WTC11 (cell line): Measurements from ENCODE around the gene TRPM2. TPM values are rescaled to one million over a fixed set of nuclear protein-coding genes. Genes with fewer than 3 reads are reported as not detected.

Experiments used
- ATAC-seq: fragments of 200-7000 bp; cut with Tn5 transposase; 2 replicates; pipeline ENCODE4 v1.10.0; 2021; ENCODE audit warnings: mild to moderate bottlenecking, moderate library complexity
- CTCF ChIA-PET: fragments of 300-600 bp; sonication (Branson Sonifier 250); formaldehyde crosslinking; loops from one replicate; lab custom pipeline; 2021; ENCODE audit warnings: antibody characterized with exemption; lab: Charles Lee
- POLR2A ChIA-PET: fragments of 350-600 bp; sonication (Branson Sonifier 250); formaldehyde crosslinking; loops from one replicate; lab custom pipeline; 2021; ENCODE audit warnings: antibody characterized with exemption; lab: Charles Lee
- DNase-seq: peaks from one replicate; pipeline ENCODE4 v3.0.0; 2021; ENCODE audit warnings: low spot score
- H3K27ac Mint-ChIP-seq: 2 replicates; pipeline ENCODE4 v1.8.0; 2021; ENCODE audit warnings: mixed read lengths
- H3K27me3 Mint-ChIP-seq: 2 replicates; pipeline ENCODE4 v1.8.0; 2021; ENCODE audit warnings: low read depth, mild to moderate bottlenecking, moderate library complexity, mixed read lengths
- H3K36me3 Mint-ChIP-seq: 2 replicates; pipeline ENCODE4 v1.8.0; 2021; ENCODE audit warnings: mixed read lengths
- H3K4me1 Mint-ChIP-seq: 2 replicates; pipeline ENCODE4 v1.8.0; 2022; ENCODE audit warnings: mixed read lengths
- H3K4me3 Mint-ChIP-seq: 2 replicates; pipeline ENCODE4 v1.8.0; 2021; ENCODE audit warnings: mild to moderate bottlenecking, moderate library complexity, mixed read lengths
- H3K9me3 Mint-ChIP-seq: 2 replicates; pipeline ENCODE4 v1.8.0; 2021; ENCODE audit warnings: mixed read lengths
- CDX4 ChIP-seq: fragments of 250-450 bp; sonication (Bioruptor Pico); IDR thresholded peaks from 2 replicates; pipeline ENCODE4 v1.9.0; 2021; ENCODE audit warnings: moderate library complexity, mild to moderate bottlenecking, inconsistent platforms, borderline replicate concordance
- CREB1 ChIP-seq: sonication (generic); formaldehyde crosslinking; IDR thresholded peaks from 2 replicates; pipeline ENCODE4 v1.8.0; 2023; ENCODE audit warnings: mild to moderate bottlenecking, missing genetic modification reagents
- CREM ChIP-seq: sonication (generic); formaldehyde crosslinking; IDR thresholded peaks from 2 replicates; pipeline ENCODE4 v1.8.1; 2022; ENCODE audit warnings: mild to moderate bottlenecking, missing genetic modification reagents, moderate library complexity
- CTCF ChIP-seq: fragments of 200-600 bp; IDR thresholded peaks from 2 replicates; pipeline ENCODE4 v1.8.0; 2022; ENCODE audit warnings: antibody characterized with exemption
- E2F5 ChIP-seq: sonication (generic); formaldehyde crosslinking; IDR thresholded peaks from 2 replicates; pipeline ENCODE4 v1.8.1; 2022; ENCODE audit warnings: mild to moderate bottlenecking, moderate library complexity, missing genetic modification reagents
- ESRRA ChIP-seq: sonication (generic); formaldehyde crosslinking; IDR thresholded peaks from 2 replicates; pipeline ENCODE4 v1.8.1; 2022; ENCODE audit warnings: mild to moderate bottlenecking, missing genetic modification reagents, borderline replicate concordance
- ETV6 ChIP-seq: sonication (generic); formaldehyde crosslinking; IDR thresholded peaks from 2 replicates; pipeline ENCODE4 v1.8.1; 2022; ENCODE audit warnings: mild to moderate bottlenecking, missing genetic modification reagents
- FOXK1 ChIP-seq: sonication (generic); formaldehyde crosslinking; IDR thresholded peaks from 2 replicates; pipeline ENCODE4 v1.8.0; 2022; ENCODE audit warnings: mild to moderate bottlenecking, moderate library complexity, missing genetic modification reagents
- GABPB1 ChIP-seq: sonication (generic); formaldehyde crosslinking; IDR thresholded peaks from 2 replicates; pipeline ENCODE4 v1.8.1; 2023; ENCODE audit warnings: mild to moderate bottlenecking, missing genetic modification reagents
- GRHL2 ChIP-seq: fragments of 250-450 bp; sonication (Bioruptor Pico); IDR thresholded peaks from 2 replicates; pipeline ENCODE4 v1.8.0; 2022; ENCODE audit warnings: mild to moderate bottlenecking, moderate library complexity; ENCODE audit not compliant: insufficient replicate concordance, severe bottlenecking
- MYBL2 ChIP-seq: sonication (generic); formaldehyde crosslinking; IDR thresholded peaks from 2 replicates; pipeline ENCODE4 v1.8.1; 2023; ENCODE audit warnings: mild to moderate bottlenecking, moderate library complexity, missing genetic modification reagents
- NFYB ChIP-seq: sonication (generic); formaldehyde crosslinking; conservative IDR thresholded peaks from 2 replicates; pipeline ENCODE4 v1.8.0; 2022; ENCODE audit warnings: low read depth, missing genetic modification reagents
- OVOL2 ChIP-seq: fragments of 250-450 bp; sonication (Bioruptor Pico); IDR thresholded peaks from 2 replicates; pipeline ENCODE4 v1.9.0; 2021; ENCODE audit warnings: mild to moderate bottlenecking, borderline replicate concordance
- PRRX2 ChIP-seq: fragments of 250-450 bp; sonication (Bioruptor Pico); IDR thresholded peaks from 2 replicates; pipeline ENCODE4 v1.8.0; 2021; ENCODE audit warnings: mild to moderate bottlenecking
- RELA ChIP-seq: sonication (generic); formaldehyde crosslinking; IDR thresholded peaks from 2 replicates; pipeline ENCODE4 v1.8.1; 2022; ENCODE audit warnings: missing genetic modification reagents, mild to moderate bottlenecking, borderline replicate concordance
- RORB ChIP-seq: fragments of 250-450 bp; sonication (Bioruptor Pico); IDR thresholded peaks from 2 replicates; pipeline ENCODE4 v1.9.0; 2021; ENCODE audit warnings: mild to moderate bottlenecking
- SMAD4 ChIP-seq: sonication (generic); formaldehyde crosslinking; IDR thresholded peaks from 2 replicates; pipeline ENCODE4 v1.8.0; 2022; ENCODE audit warnings: mild to moderate bottlenecking, missing genetic modification reagents
- SOX15 ChIP-seq: fragments of 250-450 bp; sonication (Bioruptor Pico); IDR thresholded peaks from 2 replicates; pipeline ENCODE4 v1.9.0; 2021; ENCODE audit warnings: mild to moderate bottlenecking
- STAT6 ChIP-seq: sonication (generic); formaldehyde crosslinking; conservative IDR thresholded peaks from 2 replicates; pipeline ENCODE4 v1.8.1; 2023; ENCODE audit warnings: mild to moderate bottlenecking, low read depth, missing genetic modification reagents, moderate library complexity
- TEAD4 ChIP-seq: sonication (generic); formaldehyde crosslinking; IDR thresholded peaks from 2 replicates; pipeline ENCODE4 v1.8.0; 2022; ENCODE audit warnings: mild to moderate bottlenecking, missing genetic modification reagents
- USF2 ChIP-seq: sonication (generic); formaldehyde crosslinking; IDR thresholded peaks from 2 replicates; pipeline ENCODE4 v1.8.1; 2023; ENCODE audit warnings: mild to moderate bottlenecking, missing genetic modification reagents, moderate library complexity
- ZBTB21 ChIP-seq: sonication (generic); formaldehyde crosslinking; IDR thresholded peaks from 2 replicates; pipeline ENCODE4 v1.8.1; 2023; ENCODE audit warnings: mild to moderate bottlenecking, missing genetic modification reagents, borderline replicate concordance
- ZNF219 ChIP-seq: sonication (generic); formaldehyde crosslinking; IDR thresholded peaks from 2 replicates; pipeline ENCODE4 v1.8.0; 2023; ENCODE audit warnings: missing genetic modification reagents, mild to moderate bottlenecking, borderline replicate concordance
- ZNF263 ChIP-seq: sonication (generic); formaldehyde crosslinking; IDR thresholded peaks from 2 replicates; pipeline ENCODE4 v1.8.1; 2022; ENCODE audit warnings: low read depth, mild to moderate bottlenecking, moderate library complexity, missing genetic modification reagents
- ZNF317 ChIP-seq: sonication (generic); formaldehyde crosslinking; IDR thresholded peaks from 2 replicates; pipeline ENCODE4 v1.8.1; 2023; ENCODE audit warnings: low read depth, mild to moderate bottlenecking, moderate library complexity, missing genetic modification reagents, borderline replicate concordance
- total RNA-seq: library from RNA; stranded (reverse); gene quantifications from 3 replicates; pipeline ENCODE4 v1.2.3, GENCODE V29; 2021

TRPM2 gene
- total RNA-seq, 1 experiment from 2014 or later = 0.92 TPM

- ATAC-seq = no peak
- DNase-seq = no peak
- TF ChIP-seq E2F5 (no peak), ZNF317 (CRISPR knock-in tag) (no peak), GRHL2 (CRISPR knock-in tag) (no peak), RELA (CRISPR knock-in tag) (no peak), TEAD4 (CRISPR knock-in tag) (no peak), ETV6 (CRISPR knock-in tag) (no peak), ZNF219 (no peak)
- H3K9me3 Mint-ChIP-seq = no peaks in the 10 kb centered on the region
- no peak overlapping the region for H3K27ac Mint-ChIP-seq
- no peak overlapping the region for H3K4me3 Mint-ChIP-seq
- H3K4me1 Mint-ChIP-seq = no peaks in the 10 kb centered on the region
- H3K27me3 Mint-ChIP-seq = no peaks in the 10 kb centered on the region
- H3K36me3 Mint-ChIP-seq = no peaks in the 10 kb centered on the region
- ChIA-PET CTCF (interaction anchor here (1.2 kb wide), 1 partner anchor 19 kb away, joined by 9 read pairs; the partner anchor contains the start of gene LRRC3), POLR2A (no interaction called here)
Measured at GRCh38 chr21:44437371-44437695, 83.9 kb downstream of the TRPM2 start.

GRCh38 chr21:44437696-44438431 is 84.4 kb downstream of the TRPM2 start:
- no peak for TF ChIP-seq USF2 (CRISPR knock-in tag)
- TF ChIP-seq SOX15 (CRISPR knock-in tag) = no peak
- TF ChIP-seq FOXK1 (CRISPR knock-in tag) = no peak
- TF ChIP-seq MYBL2 (CRISPR knock-in tag) = no peak
- no peak for TF ChIP-seq GABPB1
- TF ChIP-seq ESRRA = no peak
- H3K27ac Mint-ChIP-seq = no peak overlapping the region
- CTCF ChIA-PET = interaction anchor here (1.2 kb wide), 1 partner anchor 18 kb away, joined by 9 read pairs; the partner anchor contains the start of gene LRRC3
- H3K9me3 Mint-ChIP-seq = no peaks in the 10 kb centered on the region
- no peaks in the 10 kb centered on the region for H3K27me3 Mint-ChIP-seq
- ATAC-seq (no peak), DNase-seq (no peak)
- POLR2A ChIA-PET = no interaction called here
- no peaks in the 10 kb centered on the region for H3K4me1 Mint-ChIP-seq
- no peak overlapping the region for H3K4me3 Mint-ChIP-seq
- H3K36me3 Mint-ChIP-seq = no peaks in the 10 kb centered on the region

GRCh38 chr21:44438531-44439210 is 85.2 kb downstream of the TRPM2 start:
- ATAC-seq = no peak
- POLR2A ChIA-PET = no interaction called here
- no peaks in the 10 kb centered on the region for H3K4me1 Mint-ChIP-seq
- TF ChIP-seq TEAD4 (CRISPR knock-in tag) (no peak), SOX15 (CRISPR knock-in tag) (no peak), SMAD4 (CRISPR knock-in tag) (no peak), PRRX2 (CRISPR knock-in tag) (no peak), CREB1 (CRISPR knock-in tag) (no peak), RELA (CRISPR knock-in tag) (no peak), CREM (CRISPR knock-in tag) (no peak), ESRRA (no peak), NFYB (CRISPR knock-in tag) (no peak), CTCF (no peak), ZBTB21 (CRISPR knock-in tag) (no peak), RORB (CRISPR knock-in tag) (no peak), STAT6 (no peak), OVOL2 (CRISPR knock-in tag) (no peak), ZNF263 (CRISPR knock-in tag) (no peak), CDX4 (CRISPR knock-in tag) (no peak)

More at GRCh38 chr21:44438531-44439210, 85.2 kb downstream of the TRPM2 start:
- H3K36me3 Mint-ChIP-seq = no peaks in the 10 kb centered on the region
- H3K4me3 Mint-ChIP-seq = no peak overlapping the region
- no peaks in the 10 kb centered on the region for H3K27me3 Mint-ChIP-seq
- CTCF ChIA-PET = interaction anchor here (0.7 to 1.1 kb wide), 2 partner anchors 23 to 100 kb away, joined by 3 read pairs; no protein-coding TSS in a partner anchor
- H3K27ac Mint-ChIP-seq = no peak overlapping the region
- DNase-seq = no peak
- H3K9me3 Mint-ChIP-seq = no peaks in the 10 kb centered on the region
